H7 (cell line): ENCODE results near the gene SARS1. TPM values are rescaled to one million over a fixed set of nuclear protein-coding genes. Genes with fewer than 3 reads are reported as not detected.
A peak's percentile ranks its signal among the peaks of the same experiment; 100 is the strongest.
"Not testable (repeated sequence)": the region's sequence is repeated elsewhere in the genome, so short reads cannot be mapped to it uniquely, and the experiment has no call there.

ENCODE experiments used
- DNase-seq: peaks from one replicate; pipeline ENCODE4 v3.0.0; 2012
- H3K27me3 ChIP-seq: 2 replicates; pipeline ENCODE4 v1.6.0; 2011; ENCODE audit warnings: mild to moderate bottlenecking, low read length; ENCODE audit not compliant: control insufficient read depth, insufficient read depth
- H3K36me3 ChIP-seq: replicated peaks from 2 replicates; pipeline ENCODE4 v1.5.1; 2011; ENCODE audit warnings: low read length; ENCODE audit not compliant: control insufficient read depth, insufficient read depth
- H3K4me3 ChIP-seq: 2 replicates; pipeline ENCODE4 v1.5.1; 2011; ENCODE audit warnings: low read depth, mild to moderate bottlenecking, control low read depth, low read length, moderate library complexity; ENCODE audit not compliant: insufficient read depth
- total RNA-seq: library from RNA; depleted of rRNA; stranded (reverse); fragments of >200 nt; shearing (Covaris generic); gene quantifications from 2 replicates; pipeline ENCODE4 v1.2.3, GENCODE V29; 2014

The SARS1 gene
- total RNA-seq, 1 experiment from 2014 or later = 270 TPM

- Histone ChIP-seq H3K36me3 (no peaks in the 10 kb centered on the region), H3K27me3 (no peaks in the 10 kb centered on the region), H3K4me3 (no peak overlapping the region)
- peak; percentile 84 for DNase-seq
Measured at GRCh38 chr1:109201123-109201703, 12.5 kb upstream of the SARS1 start.

DNA sequence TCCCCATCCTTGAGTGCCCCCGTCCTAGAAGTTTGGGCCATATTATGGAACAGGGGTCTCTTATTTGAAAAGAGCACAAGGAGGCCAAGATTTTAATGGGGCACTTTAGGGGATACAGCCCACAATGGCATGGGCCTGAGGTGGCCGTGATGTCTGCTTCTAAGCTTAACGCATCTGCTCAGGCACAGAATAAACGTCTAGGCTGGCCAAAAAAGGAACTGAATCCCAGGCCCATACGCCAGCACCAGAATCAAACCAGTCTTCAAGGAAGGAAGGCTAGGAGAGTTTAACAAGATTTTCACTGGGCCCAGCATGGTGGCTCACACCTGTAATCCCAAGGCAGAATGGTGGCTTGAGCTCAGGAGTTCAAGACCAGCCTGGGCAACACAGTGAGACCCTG lies 9.2 kb upstream of the SARS1 start:
- Histone ChIP-seq H3K27me3 (no peaks in the 10 kb centered on the region), H3K4me3 (no peak overlapping the region), H3K36me3 (no peaks in the 10 kb centered on the region)
- no peak for DNase-seq

DNA sequence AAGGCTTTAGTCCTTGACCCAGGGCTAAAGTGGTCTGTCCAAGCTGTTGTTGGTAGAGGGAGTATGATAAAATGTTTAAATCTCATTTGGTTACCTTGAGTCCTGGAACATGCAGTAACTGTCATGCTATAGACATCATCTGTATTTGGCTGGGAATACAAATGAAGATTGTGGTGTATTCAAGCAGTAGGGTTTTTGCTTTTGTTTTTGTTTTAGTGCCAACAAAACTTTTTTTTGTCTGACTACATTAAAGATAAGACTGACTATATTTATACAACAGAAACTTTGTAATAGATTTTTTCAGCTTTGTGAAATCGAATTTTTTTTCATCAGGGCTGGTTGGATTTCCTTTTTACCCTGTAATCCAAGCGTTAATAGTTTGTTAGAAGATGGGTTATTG lies 7.4 kb upstream of the SARS1 start:
- Histone ChIP-seq H3K4me3 (no peak overlapping the region), H3K27me3 (no peaks in the 10 kb centered on the region), H3K36me3 (no peaks in the 10 kb centered on the region)
- no peak for DNase-seq

- H3K4me3 ChIP-seq = no peak overlapping the region
- no peaks in the 10 kb centered on the region for H3K27me3 ChIP-seq
- no peaks in the 10 kb centered on the region for H3K36me3 ChIP-seq
- no peak for DNase-seq
Measured at GRCh38 chr1:109207467-109208103, 6.1 kb upstream of the SARS1 start.

- no peaks in the 10 kb centered on the region for H3K27me3 ChIP-seq
- no peak for DNase-seq
- H3K4me3 ChIP-seq = no peak overlapping the region
- no peaks in the 10 kb centered on the region for H3K36me3 ChIP-seq
Measured at GRCh38 chr1:109208394-109208793, 5.3 kb upstream of the SARS1 start.

- H3K36me3 ChIP-seq = no peaks in the 10 kb centered on the region
- no peak for DNase-seq
- no peak overlapping the region for H3K4me3 ChIP-seq
- no peaks in the 10 kb centered on the region for H3K27me3 ChIP-seq
Measured at GRCh38 chr1:109208836-109209463, 4.8 kb upstream of the SARS1 start.

GRCh38 chr1:109210058-109210457 lies 3.7 kb upstream of the SARS1 start:
- Histone ChIP-seq H3K4me3 (no peak overlapping the region), H3K27me3 (no peaks in the 10 kb centered on the region), H3K36me3 (no peaks in the 10 kb centered on the region)
- no peak for DNase-seq

- Histone ChIP-seq H3K36me3 (peaks cover 1% of the 10 kb centered on the region), H3K27me3 (no peaks in the 10 kb centered on the region), H3K4me3 (peak overlapping the region; percentile 33)
- DNase-seq = no peak
Measured at GRCh38 chr1:109213345-109213823, 334 bp upstream of the SARS1 start.

- peak; percentile 66 for DNase-seq
Measured at GRCh38 chr1:109214695-109215623, 1.2 kb downstream of the SARS1 start.

GRCh38 chr1:109216662-109217061 lies 2.9 kb downstream of the SARS1 start:
- no peaks in the 10 kb centered on the region for H3K27me3 ChIP-seq
- DNase-seq = no peak
- H3K4me3 ChIP-seq = no peak overlapping the region
- H3K36me3 ChIP-seq = peaks cover 1% of the 10 kb centered on the region

More at GRCh38 chr1:109214695-109215623, 1.2 kb downstream of the SARS1 start:
- Histone ChIP-seq H3K4me3 (peak overlapping the region; percentile 100), H3K36me3 (peaks cover 1% of the 10 kb centered on the region), H3K27me3 (no peaks in the 10 kb centered on the region)

DNA sequence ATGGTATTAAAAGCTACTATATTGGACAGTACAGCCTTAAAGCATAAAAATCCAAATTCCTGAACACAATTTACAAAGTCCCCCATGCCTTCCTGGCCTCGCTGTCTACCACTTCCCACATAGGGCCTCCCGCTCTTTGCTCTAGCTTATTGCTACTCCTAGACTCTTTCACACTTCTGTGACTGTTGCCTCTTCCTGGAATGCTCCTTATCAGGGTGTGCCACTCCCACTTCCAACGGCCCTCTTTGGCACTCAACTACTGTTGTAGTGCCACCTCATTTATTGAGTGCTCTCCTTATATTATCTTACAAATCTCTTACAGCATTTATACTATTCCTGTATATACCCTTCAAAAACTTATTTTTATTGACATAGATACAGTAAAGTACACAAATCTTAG lies 4.8 kb downstream of the SARS1 start:
- H3K36me3 ChIP-seq = peaks cover 1% of the 10 kb centered on the region

GRCh38 chr1:109221201-109221600 lies 7.5 kb downstream of the SARS1 start:
- H3K27me3 ChIP-seq, H3K4me3 ChIP-seq, DNase-seq, H3K36me3 ChIP-seq: not testable (repeated sequence)

More for the DNA sequence above, 4.8 kb downstream of the SARS1 start:
- no peak for DNase-seq
- Histone ChIP-seq H3K27me3 (no peaks in the 10 kb centered on the region), H3K4me3 (no peak overlapping the region)

DNA sequence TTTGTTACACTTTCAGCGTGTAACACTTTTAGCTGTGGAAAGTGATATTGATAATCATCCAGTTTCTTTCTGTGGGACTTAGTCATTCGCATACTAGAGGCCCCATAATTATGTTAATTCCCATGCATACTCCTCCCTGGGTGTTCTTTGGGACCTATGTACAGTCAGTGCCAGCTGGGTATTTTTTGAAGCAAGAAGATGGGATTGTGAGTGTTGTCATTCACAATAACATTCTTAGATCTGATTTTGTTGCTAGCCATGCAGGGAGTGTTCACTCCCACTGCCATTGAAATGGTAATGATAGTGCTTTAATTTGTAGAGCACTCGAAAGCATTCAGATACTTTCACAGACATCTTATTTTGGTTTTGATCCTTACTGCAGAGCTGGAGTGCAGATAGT lies 11.6 kb downstream of the SARS1 start:
- H3K4me3 ChIP-seq = no peak overlapping the region

DNA sequence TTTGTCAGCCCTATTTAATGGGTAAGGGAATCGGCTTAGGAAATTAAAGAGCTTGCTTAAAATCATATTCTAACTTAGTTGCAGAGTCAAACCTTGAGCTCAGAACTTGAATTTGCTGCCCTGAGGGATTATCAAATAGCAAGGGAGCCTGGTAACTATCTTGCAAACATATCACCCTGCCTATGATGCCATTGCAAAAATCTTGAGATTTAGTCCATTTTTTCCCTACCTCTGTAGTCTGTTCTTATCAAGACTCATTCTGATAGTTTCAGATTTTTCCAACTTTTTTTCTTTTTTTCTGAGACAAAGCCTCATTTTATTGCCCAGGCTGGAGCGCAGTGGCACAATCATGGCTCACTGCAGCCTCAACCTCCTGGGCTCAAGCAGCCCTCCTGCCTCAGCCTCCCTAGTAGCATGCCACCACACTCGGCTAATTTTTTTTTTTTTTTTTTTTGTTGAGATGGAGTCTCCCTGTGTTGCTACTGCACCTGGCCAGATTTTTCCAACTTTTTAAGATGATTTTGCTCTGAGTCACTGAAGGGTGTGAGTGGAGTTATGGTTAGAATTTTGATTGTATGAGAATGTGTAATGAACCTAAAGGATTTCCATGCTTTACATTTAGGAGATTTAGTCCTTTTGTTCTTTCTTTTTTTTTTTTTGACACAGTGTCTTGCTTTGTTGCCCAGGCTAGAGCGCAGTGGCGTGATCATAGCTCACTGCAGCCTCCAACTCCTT lies 12.2 kb downstream of the SARS1 start:
- no peak for DNase-seq
- H3K4me3 ChIP-seq = no peak overlapping the region
- H3K36me3 ChIP-seq = no peaks in the 10 kb centered on the region
- H3K27me3 ChIP-seq = no peaks in the 10 kb centered on the region

More for the DNA sequence above, 11.6 kb downstream of the SARS1 start:
- no peak for DNase-seq
- H3K27me3 ChIP-seq = no peaks in the 10 kb centered on the region
- no peaks in the 10 kb centered on the region for H3K36me3 ChIP-seq
